HT1080 (cell line): ENCODE data around the gene CCDC186. TPM values are rescaled to one million over a fixed set of nuclear protein-coding genes. Genes with fewer than 3 reads are reported as not detected.

Source experiments
- small RNA-seq: library from RNA; depleted of rRNA; stranded (forward); fragments of <200 nt; gene quantifications from one replicate; pipeline ENCODE3, GENCODE V24; 2014
- total RNA-seq: library from RNA; depleted of rRNA; stranded (reverse); fragments of >200 nt; shearing (Covaris generic); gene quantifications from 2 replicates; pipeline ENCODE4 v1.2.3, GENCODE V29; 2014; rRNA removed

Gene CCDC186
- total RNA-seq, 1 experiment from 2014 or later: 2.7 TPM

Small RNA genes lying within 50 kb of the gene (small RNA-seq; reads per million reads assigned to genes)
- gene RF02277 (not detected), gene RNU6-709P (not detected)

Other genes with a start within 250 kb of the CCDC186 start
- gene ADRB1, start 130.3 kb downstream of the CCDC186 start, total RNA-seq: 0.06 and 0.07 TPM in 2 replicates
- not detected in 2 replicates for gene TDRD1, start 5.2 kb upstream of the CCDC186 start, total RNA-seq
- gene VWA2, start 65.1 kb upstream of the CCDC186 start, total RNA-seq: not detected in 2 replicates
- gene AFAP1L2, start 230.3 kb upstream of the CCDC186 start, total RNA-seq: 1.2 and 1.8 TPM in 2 replicates